Osteoblast (primary cell): ENCODE measurements around the gene LRRTM4. TPM values are rescaled to one million over a fixed set of nuclear protein-coding genes. Genes with fewer than 3 reads are reported as not detected.

Experiments used
- DNase-seq: peaks from one replicate; pipeline ENCODE4 v3.0.0; 2011; ENCODE audit warnings: low spot score, mixed read lengths; ENCODE audit not compliant: insufficient read length; ENCODE audit errors: missing footprints
- H2AFZ ChIP-seq: 2 replicates; pipeline ENCODE4 v1.6.0; 2011; ENCODE audit warnings: mild to moderate bottlenecking, low read length
- H3K27ac ChIP-seq: 2 replicates; pipeline ENCODE4 v1.5.1; 2011; ENCODE audit warnings: mild to moderate bottlenecking, low read depth, low read length, moderate library complexity
- H3K27me3 ChIP-seq: 2 replicates; pipeline ENCODE4 v1.6.0; 2012; ENCODE audit warnings: mild to moderate bottlenecking, control low read depth, inconsistent platforms, low read length, moderate library complexity; ENCODE audit not compliant: insufficient read depth
- H3K36me3 ChIP-seq: 2 replicates; pipeline ENCODE4 v1.5.1; 2011; ENCODE audit warnings: mild to moderate bottlenecking, low read length, control low read depth, moderate library complexity; ENCODE audit not compliant: insufficient read depth
- H3K4me1 ChIP-seq: 2 replicates; pipeline ENCODE4 v1.5.1; 2011; ENCODE audit warnings: mild to moderate bottlenecking, low read length, control low read depth, moderate library complexity; ENCODE audit not compliant: insufficient read depth
- H3K4me2 ChIP-seq: 2 replicates; pipeline ENCODE4 v1.6.0; 2011; ENCODE audit warnings: mild to moderate bottlenecking, low read length; ENCODE audit not compliant: insufficient read depth
- H3K4me3 ChIP-seq: fragments of 200-600 bp; sonication (generic); 3 replicates; pipeline ENCODE4 v1.5.1; 2012; ENCODE audit warnings: mild to moderate bottlenecking, low read length, inconsistent platforms; ENCODE audit not compliant: insufficient read depth
- H3K79me2 ChIP-seq: 2 replicates; pipeline ENCODE4 v1.6.0; 2012; ENCODE audit warnings: mild to moderate bottlenecking, low read length, control low read depth, inconsistent platforms; ENCODE audit not compliant: insufficient read depth
- H3K9me3 ChIP-seq: 2 replicates; pipeline ENCODE4 v1.5.1; 2011; ENCODE audit warnings: low read depth, low read length, control low read depth
- H4K20me1 ChIP-seq: 2 replicates; pipeline ENCODE4 v1.6.0; 2012; ENCODE audit warnings: mild to moderate bottlenecking, low read length, control low read depth; ENCODE audit not compliant: insufficient read depth
- total RNA-seq: library from RNA; depleted of rRNA; stranded (reverse); fragments of >200 nt; gene quantifications from 2 replicates; pipeline ENCODE4 v1.2.3, GENCODE V29; 2012
- TF ChIP-seq, protein P1 (sequence below): IDR thresholded peaks from 2 replicates; pipeline ENCODE4 v1.5.1; 2011; ENCODE audit warnings: mild to moderate bottlenecking, low read depth, low read length, moderate library complexity; ENCODE audit errors: extremely low read depth

The LRRTM4 gene
- total RNA-seq, 1 donor, result not detected

DNA sequence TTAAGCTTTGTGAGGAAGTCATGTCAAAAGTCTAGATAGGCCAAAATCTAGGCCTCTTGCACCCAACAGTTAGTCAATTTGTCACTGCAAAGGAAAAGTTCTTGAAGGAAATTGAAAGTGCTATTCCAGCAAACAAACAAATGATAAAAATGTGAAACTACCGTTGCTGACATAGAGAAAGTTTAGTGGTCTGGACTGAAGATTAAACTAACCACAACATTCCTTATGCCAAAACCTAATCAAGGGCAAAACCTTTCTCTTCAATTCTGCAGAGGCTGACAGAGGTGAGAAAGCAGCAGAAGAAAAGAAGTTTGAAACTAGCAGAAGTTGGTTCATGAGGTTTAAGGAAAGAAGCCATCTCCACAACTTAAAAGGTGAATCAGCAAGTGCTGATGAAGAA, 44.0 kb upstream of the LRRTM4 start:
- Histone ChIP-seq H4K20me1 (no peaks in the 10 kb centered on the region), H3K4me3 (no peak overlapping the region), H2AFZ (no peak overlapping the region), H3K79me2 (no peaks in the 10 kb centered on the region), H3K27me3 (no peaks in the 10 kb centered on the region), H3K36me3 (no peaks in the 10 kb centered on the region), H3K4me2 (no peak overlapping the region), H3K27ac (no peak overlapping the region), H3K4me1 (no peaks in the 10 kb centered on the region), H3K9me3 (no peaks in the 10 kb centered on the region)
- TF ChIP-seq, protein P1, sequence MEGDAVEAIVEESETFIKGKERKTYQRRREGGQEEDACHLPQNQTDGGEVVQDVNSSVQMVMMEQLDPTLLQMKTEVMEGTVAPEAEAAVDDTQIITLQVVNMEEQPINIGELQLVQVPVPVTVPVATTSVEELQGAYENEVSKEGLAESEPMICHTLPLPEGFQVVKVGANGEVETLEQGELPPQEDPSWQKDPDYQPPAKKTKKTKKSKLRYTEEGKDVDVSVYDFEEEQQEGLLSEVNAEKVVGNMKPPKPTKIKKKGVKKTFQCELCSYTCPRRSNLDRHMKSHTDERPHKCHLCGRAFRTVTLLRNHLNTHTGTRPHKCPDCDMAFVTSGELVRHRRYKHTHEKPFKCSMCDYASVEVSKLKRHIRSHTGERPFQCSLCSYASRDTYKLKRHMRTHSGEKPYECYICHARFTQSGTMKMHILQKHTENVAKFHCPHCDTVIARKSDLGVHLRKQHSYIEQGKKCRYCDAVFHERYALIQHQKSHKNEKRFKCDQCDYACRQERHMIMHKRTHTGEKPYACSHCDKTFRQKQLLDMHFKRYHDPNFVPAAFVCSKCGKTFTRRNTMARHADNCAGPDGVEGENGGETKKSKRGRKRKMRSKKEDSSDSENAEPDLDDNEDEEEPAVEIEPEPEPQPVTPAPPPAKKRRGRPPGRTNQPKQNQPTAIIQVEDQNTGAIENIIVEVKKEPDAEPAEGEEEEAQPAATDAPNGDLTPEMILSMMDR, result no peak
- DNase-seq, result no peak

- Histone ChIP-seq H3K4me3 (no peak overlapping the region), H3K4me1 (no peaks in the 10 kb centered on the region), H4K20me1 (no peaks in the 10 kb centered on the region), H3K27me3 (no peaks in the 10 kb centered on the region), H3K9me3 (no peaks in the 10 kb centered on the region), H3K36me3 (no peaks in the 10 kb centered on the region), H3K4me2 (no peak overlapping the region), H3K27ac (no peak overlapping the region), H2AFZ (no peak overlapping the region), H3K79me2 (no peaks in the 10 kb centered on the region)
- DNase-seq, result no peak
- TF ChIP-seq, protein P1, result no peak
Measured at GRCh38 chr2:77552956-77553355, 30.8 kb upstream of the LRRTM4 start.

- no peak overlapping the region for H3K4me3 ChIP-seq
- H3K9me3 ChIP-seq, result no peaks in the 10 kb centered on the region
- no peaks in the 10 kb centered on the region for H3K36me3 ChIP-seq
- no peaks in the 10 kb centered on the region for H3K79me2 ChIP-seq
- TF ChIP-seq, protein P1, result no peak
- H4K20me1 ChIP-seq, result no peaks in the 10 kb centered on the region
- no peaks in the 10 kb centered on the region for H3K27me3 ChIP-seq
- DNase-seq, result no peak
- H2AFZ ChIP-seq, result no peak overlapping the region
- no peak overlapping the region for H3K4me2 ChIP-seq
- no peaks in the 10 kb centered on the region for H3K4me1 ChIP-seq
- no peak overlapping the region for H3K27ac ChIP-seq
Measured at GRCh38 chr2:77538031-77538430, 15.9 kb upstream of the LRRTM4 start.

DNA sequence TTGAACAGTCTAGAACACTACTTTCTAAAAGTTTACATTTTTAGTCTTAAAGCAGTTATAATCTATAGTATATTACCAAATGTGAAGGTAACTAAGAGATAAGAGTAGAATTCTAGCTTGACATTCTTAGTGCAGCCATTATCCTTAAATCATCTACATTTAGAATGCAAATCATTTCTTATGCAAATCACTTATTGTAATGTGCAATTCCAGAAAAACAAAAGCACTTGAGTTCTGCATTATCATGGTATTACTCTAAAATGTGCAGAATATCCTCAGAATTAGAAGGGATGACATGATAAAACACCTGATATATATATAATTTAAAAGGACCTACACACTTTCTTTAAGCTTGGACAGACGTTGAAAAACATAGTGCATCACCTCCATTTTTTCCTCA, 712 bp upstream of the LRRTM4 start:
- H3K4me1 ChIP-seq, result no peaks in the 10 kb centered on the region
- H2AFZ ChIP-seq, result no peak overlapping the region
- TF ChIP-seq, protein P1, result no peak
- DNase-seq, result no peak
- H3K9me3 ChIP-seq, result no peaks in the 10 kb centered on the region
- no peaks in the 10 kb centered on the region for H3K27me3 ChIP-seq
- no peak overlapping the region for H3K4me2 ChIP-seq
- H3K27ac ChIP-seq, result no peak overlapping the region
- no peaks in the 10 kb centered on the region for H3K79me2 ChIP-seq
- no peaks in the 10 kb centered on the region for H4K20me1 ChIP-seq
- no peaks in the 10 kb centered on the region for H3K36me3 ChIP-seq
- no peak overlapping the region for H3K4me3 ChIP-seq
